CD4-positive, alpha-beta T cell treated with Interleukin-21 for 1 hour (primary cell): ENCODE results near the gene ZNF143.
"Not testable (repeated sequence)": the region's sequence is repeated elsewhere in the genome, so short reads cannot be mapped to it uniquely, and the experiment has no call there.

Experiments
- DNase-seq: peaks from one replicate; pipeline ENCODE4 v3.0.0-alpha.2; 2020

ZNF143 gene

GRCh38 chr11:9460322-9461062 is at the start of gene ZNF143:
Gene ZNF143 (plus strand): TSS chr11:9461012. CDS start chr11:9471309, 10,297 bp downstream.
- DNase-seq, result peak; percentile 100

- no peak for DNase-seq
These were observed 32.1 kb upstream of the ZNF143 start for GRCh38 chr11:9428706-9429105.

GRCh38 chr11:9438611-9439010 is 22.2 kb upstream of the ZNF143 start:
- DNase-seq, result no peak

GRCh38 chr11:9446230-9446629 is 14.6 kb upstream of the ZNF143 start:
- no peak for DNase-seq

GRCh38 chr11:9448576-9449352 is 12.0 kb upstream of the ZNF143 start:
- DNase-seq, result no peak

GRCh38 chr11:9452023-9452422 is 8.8 kb upstream of the ZNF143 start:
- not testable (repeated sequence) for DNase-seq

GRCh38 chr11:9455722-9456121 is 5.1 kb upstream of the ZNF143 start:
- no peak for DNase-seq

GRCh38 chr11:9459667-9460321 is 1.0 kb upstream of the ZNF143 start:
- DNase-seq, result peak; percentile 44

GRCh38 chr11:9461063-9461759 is 399 bp downstream of the ZNF143 start:
- peak; percentile 84 for DNase-seq

- DNase-seq, result peak; percentile 47
These were observed 935 bp downstream of the ZNF143 start for GRCh38 chr11:9461760-9462134.

- DNase-seq, result no peak
These were observed 1.5 kb downstream of the ZNF143 start for GRCh38 chr11:9462172-9462799.

GRCh38 chr11:9462806-9463537 is 2.2 kb downstream of the ZNF143 start:
- no peak for DNase-seq

- no peak for DNase-seq
These were observed 10.0 kb downstream of the ZNF143 start for GRCh38 chr11:9470765-9471164.

GRCh38 chr11:9473408-9473807 is 12.6 kb downstream of the ZNF143 start:
- DNase-seq, result no peak

GRCh38 chr11:9479899-9480298 is 19.1 kb downstream of the ZNF143 start:
- DNase-seq, result no peak

- no peak for DNase-seq
These were observed 28.4 kb downstream of the ZNF143 start for GRCh38 chr11:9489080-9489765.

GRCh38 chr11:9490376-9490775 is 29.6 kb downstream of the ZNF143 start:
- no peak for DNase-seq

GRCh38 chr11:9493492-9493891 is 32.7 kb downstream of the ZNF143 start:
- DNase-seq, result no peak

- DNase-seq, result no peak
These were observed 33.5 kb downstream of the ZNF143 start for GRCh38 chr11:9494316-9494715.

GRCh38 chr11:9495803-9496514 is 35.1 kb downstream of the ZNF143 start:
- DNase-seq, result no peak
